HFFc6 (cell line): ENCODE data around the gene GPR84. TPM values are rescaled to one million over a fixed set of nuclear protein-coding genes. Genes with fewer than 3 reads are reported as not detected.

Experiments used
- DNase-seq: peaks from one replicate; pipeline ENCODE4 v3.0.0-alpha.2; 2018
- H3K27ac Mint-ChIP-seq: 2 replicates; pipeline ENCODE4 v1.8.0; 2020; ENCODE audit warnings: mild to moderate bottlenecking, mixed read lengths
- H3K27me3 Mint-ChIP-seq: 2 replicates; pipeline ENCODE4 v1.8.0; 2021; ENCODE audit warnings: mild to moderate bottlenecking, moderate library complexity, mixed read lengths; ENCODE audit not compliant: insufficient read depth
- H3K36me3 Mint-ChIP-seq: 2 replicates; pipeline ENCODE4 v1.8.0; 2021; ENCODE audit warnings: low read depth, mixed read lengths
- H3K4me1 Mint-ChIP-seq: 2 replicates; pipeline ENCODE4 v1.8.0; 2020; ENCODE audit warnings: low read depth, mixed read lengths
- H3K4me3 Mint-ChIP-seq: 2 replicates; pipeline ENCODE4 v1.8.0; 2020; ENCODE audit warnings: mild to moderate bottlenecking, moderate library complexity, mixed read lengths
- H3K9me3 Mint-ChIP-seq: 2 replicates; pipeline ENCODE4 v1.8.0; 2020; ENCODE audit warnings: mild to moderate bottlenecking, mixed read lengths
- total RNA-seq, 6 experiments: library from RNA; stranded (reverse); fragmentation: NEBNext Ultra II Directional; extraction: Animal tissue kit (Norgen Biotek cat#: 25700); gene quantifications; 2 replicates in 1 of 6; 3 replicates in 5 of 6; pipeline ENCODE4 v1.2.3, GENCODE V29; 2021
- TF ChIP-seq, protein P1 (sequence below): fragments of 200-600 bp; sonication (generic); IDR thresholded peaks from 2 replicates; pipeline ENCODE4 v1.5.0; 2021; ENCODE audit warnings: antibody characterized with exemption, mild to moderate bottlenecking

Gene GPR84
- total RNA-seq, 6 experiments from 2014 or later, result not detected

DNA sequence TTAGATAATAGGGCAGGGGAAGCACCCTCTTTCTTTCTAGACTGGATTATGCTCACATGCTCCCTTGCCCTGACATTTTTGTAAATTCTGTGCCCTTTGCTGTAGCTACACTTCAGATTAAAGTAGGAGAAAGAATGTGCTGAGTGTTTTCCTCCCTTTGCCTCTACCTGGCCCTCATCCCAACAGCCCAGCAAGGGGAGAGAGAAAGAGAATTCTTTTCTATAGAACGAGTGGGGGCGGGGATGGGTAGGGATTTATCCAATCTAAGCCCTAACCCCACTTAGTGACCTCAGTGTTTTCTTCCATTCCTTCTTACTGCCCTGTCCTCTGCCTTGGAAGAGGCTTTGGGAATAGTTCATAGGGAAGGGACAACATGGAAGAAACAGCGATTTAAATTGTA, 13.5 kb downstream of the GPR84 start:
- TF ChIP-seq, protein P1, sequence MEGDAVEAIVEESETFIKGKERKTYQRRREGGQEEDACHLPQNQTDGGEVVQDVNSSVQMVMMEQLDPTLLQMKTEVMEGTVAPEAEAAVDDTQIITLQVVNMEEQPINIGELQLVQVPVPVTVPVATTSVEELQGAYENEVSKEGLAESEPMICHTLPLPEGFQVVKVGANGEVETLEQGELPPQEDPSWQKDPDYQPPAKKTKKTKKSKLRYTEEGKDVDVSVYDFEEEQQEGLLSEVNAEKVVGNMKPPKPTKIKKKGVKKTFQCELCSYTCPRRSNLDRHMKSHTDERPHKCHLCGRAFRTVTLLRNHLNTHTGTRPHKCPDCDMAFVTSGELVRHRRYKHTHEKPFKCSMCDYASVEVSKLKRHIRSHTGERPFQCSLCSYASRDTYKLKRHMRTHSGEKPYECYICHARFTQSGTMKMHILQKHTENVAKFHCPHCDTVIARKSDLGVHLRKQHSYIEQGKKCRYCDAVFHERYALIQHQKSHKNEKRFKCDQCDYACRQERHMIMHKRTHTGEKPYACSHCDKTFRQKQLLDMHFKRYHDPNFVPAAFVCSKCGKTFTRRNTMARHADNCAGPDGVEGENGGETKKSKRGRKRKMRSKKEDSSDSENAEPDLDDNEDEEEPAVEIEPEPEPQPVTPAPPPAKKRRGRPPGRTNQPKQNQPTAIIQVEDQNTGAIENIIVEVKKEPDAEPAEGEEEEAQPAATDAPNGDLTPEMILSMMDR, result no peak
- peaks cover 32% of the 10 kb centered on the region for H3K36me3 Mint-ChIP-seq
- DNase-seq, result no peak
- no peaks in the 10 kb centered on the region for H3K27me3 Mint-ChIP-seq
- no peak overlapping the region for H3K4me3 Mint-ChIP-seq
- H3K4me1 Mint-ChIP-seq, result peaks cover 43% of the 10 kb centered on the region
- H3K9me3 Mint-ChIP-seq, result no peaks in the 10 kb centered on the region
- H3K27ac Mint-ChIP-seq, result peak overlapping the region; percentile 96

- Mint-ChIP-seq H3K36me3 (peaks cover 38% of the 10 kb centered on the region), H3K27me3 (no peaks in the 10 kb centered on the region), H3K9me3 (no peaks in the 10 kb centered on the region), H3K4me1 (peaks cover 38% of the 10 kb centered on the region), H3K27ac (peak overlapping the region; percentile 2; the same call in 1 of the 2 replicates), H3K4me3 (no peak overlapping the region)
- TF ChIP-seq, protein P1, result no peak
- DNase-seq, result no peak
Measured at GRCh38 chr12:54349679-54350078, 14.6 kb downstream of the GPR84 start.

DNA sequence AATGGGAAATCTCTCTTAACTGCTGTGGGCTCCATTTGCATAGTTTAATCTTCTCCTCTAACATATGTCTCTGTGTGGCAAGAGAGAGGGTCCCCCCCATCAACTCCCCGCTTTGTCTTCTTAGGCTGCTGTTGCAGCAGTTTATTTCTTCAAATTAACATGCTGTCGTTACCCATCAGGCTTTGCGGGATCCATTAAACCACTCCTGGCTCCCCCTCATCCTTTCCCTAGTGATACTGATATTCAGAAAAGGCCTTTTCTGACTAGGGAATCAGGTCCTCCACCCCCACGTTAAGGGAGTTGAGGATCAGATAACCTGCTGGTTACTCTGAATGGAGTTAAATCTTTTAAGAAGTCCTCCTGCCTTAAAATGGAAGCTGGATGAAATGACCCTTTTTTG, 15.2 kb downstream of the GPR84 start:
- peaks cover 36% of the 10 kb centered on the region for H3K4me1 Mint-ChIP-seq
- H3K36me3 Mint-ChIP-seq, result peaks cover 38% of the 10 kb centered on the region
- no peak overlapping the region for H3K4me3 Mint-ChIP-seq
- TF ChIP-seq, protein P1, result no peak
- DNase-seq, result no peak
- H3K27me3 Mint-ChIP-seq, result no peaks in the 10 kb centered on the region
- H3K9me3 Mint-ChIP-seq, result no peaks in the 10 kb centered on the region
- no peak overlapping the region for H3K27ac Mint-ChIP-seq

DNA sequence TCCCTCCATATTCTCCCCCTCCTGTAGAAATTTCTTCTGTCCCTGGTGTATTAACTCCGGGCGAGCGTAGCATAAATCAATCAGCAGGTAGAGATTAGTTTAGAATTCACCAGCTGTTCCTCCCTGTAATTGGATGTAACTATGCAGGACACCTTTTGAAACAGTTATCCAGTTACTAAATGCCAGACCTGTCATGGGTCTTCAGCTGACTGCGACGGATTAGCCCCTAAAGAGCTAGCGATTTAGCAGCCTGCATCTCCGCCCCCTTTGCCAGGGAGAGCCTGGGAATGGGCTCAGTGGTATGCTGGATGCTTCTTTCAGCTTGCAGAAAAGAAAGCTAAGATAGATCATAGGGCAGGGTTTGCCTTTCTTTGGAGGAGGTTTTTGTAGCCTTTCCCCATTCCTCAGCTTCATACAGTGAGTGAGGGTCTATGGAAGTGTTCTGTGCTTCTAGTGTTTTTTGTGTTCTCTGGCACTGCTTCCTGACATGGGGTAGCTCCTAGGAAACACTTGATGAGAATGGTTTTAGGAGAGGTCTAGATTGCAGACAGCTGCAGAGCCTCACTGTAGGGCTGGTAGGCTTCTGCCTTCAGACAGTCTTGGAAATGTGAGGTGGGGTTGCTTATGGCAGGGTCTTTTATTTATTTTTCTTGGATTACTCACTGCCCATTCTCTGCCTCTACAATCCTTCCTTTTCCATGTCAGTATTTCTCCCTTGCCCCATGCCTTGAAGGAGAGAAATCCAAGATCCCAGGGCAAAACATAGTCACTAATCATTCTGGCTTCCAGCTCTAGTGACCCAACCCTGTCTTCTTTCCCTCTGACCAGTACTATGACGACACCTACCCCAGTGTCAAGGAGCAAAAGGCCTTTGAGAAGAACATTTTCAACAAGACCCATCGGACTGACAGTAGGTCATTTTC, 22.6 kb downstream of the GPR84 start:
- Mint-ChIP-seq H3K27ac (peak overlapping the region; percentile 6), H3K4me3 (no peak overlapping the region), H3K9me3 (no peaks in the 10 kb centered on the region), H3K27me3 (no peaks in the 10 kb centered on the region), H3K4me1 (peaks cover 35% of the 10 kb centered on the region), H3K36me3 (peaks cover 29% of the 10 kb centered on the region)
- TF ChIP-seq, protein P1, result no peak
- no peak for DNase-seq

DNA sequence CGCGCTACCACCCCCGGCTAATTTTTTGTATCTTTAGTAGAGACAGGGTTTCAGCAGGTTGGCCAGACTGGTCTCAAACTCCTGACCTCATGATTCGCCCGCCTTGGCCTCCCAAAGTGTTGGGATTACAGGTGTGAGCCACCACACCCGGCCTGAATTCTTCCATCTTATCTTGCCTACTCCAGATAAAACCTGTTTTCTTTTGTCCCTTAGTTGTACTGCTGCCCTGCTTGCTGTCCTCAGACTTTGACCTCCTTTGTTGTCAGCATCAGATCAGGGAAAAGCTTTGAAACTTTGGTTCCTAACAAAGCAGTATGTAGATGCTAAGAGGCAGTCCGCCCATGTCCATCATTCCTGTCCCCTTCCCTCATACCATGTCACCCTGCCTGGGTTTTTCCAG, 23.4 kb downstream of the GPR84 start:
- TF ChIP-seq, protein P1, result no peak
- Mint-ChIP-seq H3K9me3 (no peaks in the 10 kb centered on the region), H3K4me3 (no peak overlapping the region), H3K27ac (no peak overlapping the region), H3K4me1 (peaks cover 35% of the 10 kb centered on the region), H3K27me3 (peaks cover 2% of the 10 kb centered on the region; the same call in 1 of the 2 replicates), H3K36me3 (peaks cover 29% of the 10 kb centered on the region)
- DNase-seq, result no peak
